Osteoblast (primary cell): ENCODE data around the gene CDK5RAP1. TPM values are rescaled to one million over a fixed set of nuclear protein-coding genes. Genes with fewer than 3 reads are reported as not detected.
A peak's percentile ranks its signal among the peaks of the same experiment; 100 is the strongest.
"Not testable (repeated sequence)": the region's sequence is repeated elsewhere in the genome, so short reads cannot be mapped to it uniquely, and the experiment has no call there.

Experiments used
- DNase-seq: peaks from one replicate; pipeline ENCODE4 v3.0.0; 2011; ENCODE audit warnings: low spot score, mixed read lengths; ENCODE audit not compliant: insufficient read length; ENCODE audit errors: missing footprints
- H2AFZ ChIP-seq: 2 replicates; pipeline ENCODE4 v1.6.0; 2011; ENCODE audit warnings: mild to moderate bottlenecking, low read length
- H3K27ac ChIP-seq: 2 replicates; pipeline ENCODE4 v1.5.1; 2011; ENCODE audit warnings: mild to moderate bottlenecking, low read depth, low read length, moderate library complexity
- H3K27me3 ChIP-seq: 2 replicates; pipeline ENCODE4 v1.6.0; 2012; ENCODE audit warnings: mild to moderate bottlenecking, control low read depth, inconsistent platforms, low read length, moderate library complexity; ENCODE audit not compliant: insufficient read depth
- H3K36me3 ChIP-seq: 2 replicates; pipeline ENCODE4 v1.5.1; 2011; ENCODE audit warnings: mild to moderate bottlenecking, low read length, control low read depth, moderate library complexity; ENCODE audit not compliant: insufficient read depth
- H3K4me1 ChIP-seq: 2 replicates; pipeline ENCODE4 v1.5.1; 2011; ENCODE audit warnings: mild to moderate bottlenecking, low read length, control low read depth, moderate library complexity; ENCODE audit not compliant: insufficient read depth
- H3K4me2 ChIP-seq: 2 replicates; pipeline ENCODE4 v1.6.0; 2011; ENCODE audit warnings: mild to moderate bottlenecking, low read length; ENCODE audit not compliant: insufficient read depth
- H3K4me3 ChIP-seq: fragments of 200-600 bp; sonication (generic); 3 replicates; pipeline ENCODE4 v1.5.1; 2012; ENCODE audit warnings: mild to moderate bottlenecking, low read length, inconsistent platforms; ENCODE audit not compliant: insufficient read depth
- H3K79me2 ChIP-seq: 2 replicates; pipeline ENCODE4 v1.6.0; 2012; ENCODE audit warnings: mild to moderate bottlenecking, low read length, control low read depth, inconsistent platforms; ENCODE audit not compliant: insufficient read depth
- H3K9me3 ChIP-seq: 2 replicates; pipeline ENCODE4 v1.5.1; 2011; ENCODE audit warnings: low read depth, low read length, control low read depth
- H4K20me1 ChIP-seq: 2 replicates; pipeline ENCODE4 v1.6.0; 2012; ENCODE audit warnings: mild to moderate bottlenecking, low read length, control low read depth; ENCODE audit not compliant: insufficient read depth
- total RNA-seq: library from RNA; depleted of rRNA; stranded (reverse); fragments of >200 nt; gene quantifications from 2 replicates; pipeline ENCODE4 v1.2.3, GENCODE V29; 2012
- TF ChIP-seq, protein P1 (sequence below): IDR thresholded peaks from 2 replicates; pipeline ENCODE4 v1.5.1; 2011; ENCODE audit warnings: mild to moderate bottlenecking, low read depth, low read length, moderate library complexity; ENCODE audit errors: extremely low read depth

The CDK5RAP1 gene
- total RNA-seq, 1 donor, result 16.6 TPM

DNA sequence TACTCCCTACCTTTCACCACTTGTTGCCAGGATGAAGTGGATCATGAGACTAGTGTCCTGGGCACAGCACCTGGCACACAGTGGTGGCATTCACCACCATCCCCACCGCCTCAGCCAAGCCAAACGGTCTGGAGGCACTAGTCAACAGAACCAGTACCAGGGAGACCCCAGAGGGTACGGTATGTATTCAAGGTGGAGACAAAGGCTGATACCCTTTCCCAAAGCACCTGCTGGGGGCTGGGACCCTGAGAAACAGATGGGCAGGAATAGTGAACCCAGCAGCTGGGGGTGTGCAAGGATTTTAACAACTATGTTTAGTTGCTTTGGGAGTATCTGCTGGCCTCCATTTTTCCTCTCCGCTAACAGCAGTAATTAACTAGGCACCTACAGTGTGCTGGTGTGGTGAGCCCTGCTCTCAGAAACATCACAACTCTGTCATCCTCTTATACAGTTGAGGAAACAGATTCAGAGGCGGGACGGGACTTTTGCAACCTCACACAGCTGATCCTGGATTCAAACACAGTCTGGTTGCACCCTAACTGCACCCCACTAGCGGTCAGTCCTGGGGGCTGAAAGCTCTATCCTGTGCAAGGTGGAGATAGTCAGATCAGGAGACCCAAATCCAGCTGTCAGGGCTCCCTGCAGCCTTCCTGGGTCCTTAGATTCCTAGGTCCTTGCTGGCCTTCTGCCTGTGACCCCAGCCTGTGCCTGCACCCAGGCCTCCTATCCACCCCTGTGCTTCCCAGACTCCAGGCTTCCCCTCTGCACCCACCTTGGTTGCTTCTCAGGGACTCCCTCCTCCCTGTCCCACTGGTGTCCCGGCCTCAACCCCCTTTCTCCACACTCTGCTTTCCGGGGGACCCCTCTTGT, 41.1 kb upstream of the CDK5RAP1 start:
- Histone ChIP-seq H3K36me3 (no peaks in the 10 kb centered on the region), H4K20me1 (no peaks in the 10 kb centered on the region), H3K27me3 (no peaks in the 10 kb centered on the region), H3K4me3 (peak overlapping the region; percentile 78), H3K4me2 (peak overlapping the region; percentile 92), H2AFZ (no peak overlapping the region), H3K4me1 (peaks cover 10% of the 10 kb centered on the region), H3K9me3 (no peaks in the 10 kb centered on the region), H3K79me2 (no peaks in the 10 kb centered on the region), H3K27ac (no peak overlapping the region)
- TF ChIP-seq, protein P1, sequence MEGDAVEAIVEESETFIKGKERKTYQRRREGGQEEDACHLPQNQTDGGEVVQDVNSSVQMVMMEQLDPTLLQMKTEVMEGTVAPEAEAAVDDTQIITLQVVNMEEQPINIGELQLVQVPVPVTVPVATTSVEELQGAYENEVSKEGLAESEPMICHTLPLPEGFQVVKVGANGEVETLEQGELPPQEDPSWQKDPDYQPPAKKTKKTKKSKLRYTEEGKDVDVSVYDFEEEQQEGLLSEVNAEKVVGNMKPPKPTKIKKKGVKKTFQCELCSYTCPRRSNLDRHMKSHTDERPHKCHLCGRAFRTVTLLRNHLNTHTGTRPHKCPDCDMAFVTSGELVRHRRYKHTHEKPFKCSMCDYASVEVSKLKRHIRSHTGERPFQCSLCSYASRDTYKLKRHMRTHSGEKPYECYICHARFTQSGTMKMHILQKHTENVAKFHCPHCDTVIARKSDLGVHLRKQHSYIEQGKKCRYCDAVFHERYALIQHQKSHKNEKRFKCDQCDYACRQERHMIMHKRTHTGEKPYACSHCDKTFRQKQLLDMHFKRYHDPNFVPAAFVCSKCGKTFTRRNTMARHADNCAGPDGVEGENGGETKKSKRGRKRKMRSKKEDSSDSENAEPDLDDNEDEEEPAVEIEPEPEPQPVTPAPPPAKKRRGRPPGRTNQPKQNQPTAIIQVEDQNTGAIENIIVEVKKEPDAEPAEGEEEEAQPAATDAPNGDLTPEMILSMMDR, result no peak
- DNase-seq, result peak; percentile 88

DNA sequence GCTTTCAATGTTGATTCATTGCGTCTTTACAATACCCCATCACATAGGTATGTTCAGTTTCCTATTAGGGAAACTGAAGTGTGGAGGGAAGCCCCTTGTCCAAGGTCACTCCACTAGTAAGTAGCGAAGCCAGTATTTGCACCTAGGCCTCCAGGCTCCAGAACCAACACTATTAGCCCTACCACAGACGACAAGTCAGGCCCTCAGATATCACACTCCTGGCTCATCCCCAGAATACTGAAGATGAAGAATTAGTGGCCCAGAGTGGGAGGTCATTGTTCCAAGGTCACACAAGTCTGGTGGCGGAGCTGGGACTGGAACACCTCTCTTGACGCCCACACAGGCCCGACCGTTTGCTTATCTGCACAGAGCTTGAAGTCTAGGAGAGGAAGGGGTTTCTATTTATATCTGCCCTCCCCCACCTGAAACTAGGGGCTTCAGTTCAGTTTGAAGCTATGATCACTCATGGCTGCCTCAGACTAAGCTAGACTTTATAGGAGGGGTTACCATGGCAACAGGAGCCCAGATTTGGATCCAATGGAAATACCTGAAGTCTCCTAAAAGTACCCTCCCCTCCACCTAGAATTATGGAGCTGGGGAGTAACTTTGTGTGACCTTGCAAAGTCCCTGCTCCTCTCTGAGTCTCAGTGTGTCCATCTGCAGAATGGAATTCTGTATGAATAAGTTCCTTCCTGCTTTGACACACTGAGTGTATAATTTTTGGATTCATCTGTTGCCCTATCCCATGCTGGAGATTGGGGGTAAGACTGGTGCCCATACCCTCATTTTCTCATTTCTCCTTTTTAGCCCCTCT, 40.0 kb upstream of the CDK5RAP1 start:
- DNase-seq, result peak; percentile 66
- no peak overlapping the region for H3K4me3 ChIP-seq
- no peak overlapping the region for H3K27ac ChIP-seq
- H3K27me3 ChIP-seq, result no peaks in the 10 kb centered on the region
- no peaks in the 10 kb centered on the region for H3K9me3 ChIP-seq
- no peak overlapping the region for H2AFZ ChIP-seq
- no peak overlapping the region for H3K4me2 ChIP-seq
- no peaks in the 10 kb centered on the region for H3K36me3 ChIP-seq
- H4K20me1 ChIP-seq, result no peaks in the 10 kb centered on the region
- TF ChIP-seq, protein P1, result no peak
- peaks cover 11% of the 10 kb centered on the region for H3K4me1 ChIP-seq
- H3K79me2 ChIP-seq, result no peaks in the 10 kb centered on the region

DNA sequence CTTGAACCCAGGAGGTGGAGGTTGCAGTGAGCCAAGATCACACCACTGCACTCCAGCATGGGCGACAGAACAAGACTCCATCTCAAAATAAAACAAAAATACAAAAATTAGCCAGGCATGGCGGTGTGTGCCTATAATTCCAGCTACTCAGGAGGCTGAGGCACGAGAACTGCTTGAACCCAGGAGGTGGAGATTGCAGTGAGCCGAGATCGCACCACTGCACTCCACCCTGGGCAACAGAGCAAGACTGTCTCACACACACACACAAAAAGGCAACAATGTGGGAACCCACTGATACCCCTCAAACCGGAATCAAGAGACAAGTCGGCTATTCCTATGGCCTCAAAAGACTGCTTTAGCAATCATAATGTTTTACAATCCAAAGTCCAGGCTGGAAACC, 39.2 kb upstream of the CDK5RAP1 start:
- H3K27me3 ChIP-seq, DNase-seq, H3K27ac ChIP-seq, H3K4me2 ChIP-seq, H4K20me1 ChIP-seq, H3K9me3 ChIP-seq, H2AFZ ChIP-seq, H3K79me2 ChIP-seq, H3K4me3 ChIP-seq, H3K36me3 ChIP-seq: not testable (repeated sequence)
- H3K4me1 ChIP-seq, result peaks cover 11% of the 10 kb centered on the region

DNA sequence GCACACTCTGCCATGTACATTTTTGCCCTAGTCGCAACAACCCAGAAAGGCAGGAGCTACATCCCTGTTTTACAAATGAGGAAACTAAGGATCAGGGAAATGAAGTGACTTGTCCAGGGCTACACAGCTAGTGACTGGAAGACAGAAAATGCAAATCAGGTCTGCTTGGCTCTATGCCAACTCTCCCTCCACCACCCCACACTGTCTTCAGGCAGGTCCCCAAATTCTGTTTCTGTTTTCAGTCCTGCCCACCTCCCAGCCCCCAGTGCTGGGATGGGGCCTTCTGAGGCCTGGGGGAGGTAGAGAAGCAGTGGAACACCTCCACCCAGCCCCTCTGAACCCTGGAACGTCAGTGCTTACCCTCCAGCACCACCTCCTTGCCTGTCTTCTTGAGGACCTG, 37.2 kb upstream of the CDK5RAP1 start:
- no peaks in the 10 kb centered on the region for H3K79me2 ChIP-seq
- no peaks in the 10 kb centered on the region for H4K20me1 ChIP-seq
- TF ChIP-seq, protein P1, result no peak
- H3K27ac ChIP-seq, result no peak overlapping the region
- no peak overlapping the region for H3K4me2 ChIP-seq
- H2AFZ ChIP-seq, result no peak overlapping the region
- H3K4me1 ChIP-seq, result peaks cover 11% of the 10 kb centered on the region
- H3K36me3 ChIP-seq, result no peaks in the 10 kb centered on the region
- H3K27me3 ChIP-seq, result no peaks in the 10 kb centered on the region
- no peaks in the 10 kb centered on the region for H3K9me3 ChIP-seq
- no peak overlapping the region for H3K4me3 ChIP-seq
- peak; percentile 69 for DNase-seq
